ENCODE results near the gene REEP6. TPM values are rescaled to one million over a fixed set of nuclear protein-coding genes. Genes with fewer than 3 reads are reported as not detected.
"Not testable (repeated sequence)": the region's sequence is repeated elsewhere in the genome, so short reads cannot be mapped to it uniquely, and the experiment has no call there.

Gene REEP6
- polyA plus RNA-seq, 4 donors, result 12.5 to 24.8 (median 18.2) TPM

DNA sequence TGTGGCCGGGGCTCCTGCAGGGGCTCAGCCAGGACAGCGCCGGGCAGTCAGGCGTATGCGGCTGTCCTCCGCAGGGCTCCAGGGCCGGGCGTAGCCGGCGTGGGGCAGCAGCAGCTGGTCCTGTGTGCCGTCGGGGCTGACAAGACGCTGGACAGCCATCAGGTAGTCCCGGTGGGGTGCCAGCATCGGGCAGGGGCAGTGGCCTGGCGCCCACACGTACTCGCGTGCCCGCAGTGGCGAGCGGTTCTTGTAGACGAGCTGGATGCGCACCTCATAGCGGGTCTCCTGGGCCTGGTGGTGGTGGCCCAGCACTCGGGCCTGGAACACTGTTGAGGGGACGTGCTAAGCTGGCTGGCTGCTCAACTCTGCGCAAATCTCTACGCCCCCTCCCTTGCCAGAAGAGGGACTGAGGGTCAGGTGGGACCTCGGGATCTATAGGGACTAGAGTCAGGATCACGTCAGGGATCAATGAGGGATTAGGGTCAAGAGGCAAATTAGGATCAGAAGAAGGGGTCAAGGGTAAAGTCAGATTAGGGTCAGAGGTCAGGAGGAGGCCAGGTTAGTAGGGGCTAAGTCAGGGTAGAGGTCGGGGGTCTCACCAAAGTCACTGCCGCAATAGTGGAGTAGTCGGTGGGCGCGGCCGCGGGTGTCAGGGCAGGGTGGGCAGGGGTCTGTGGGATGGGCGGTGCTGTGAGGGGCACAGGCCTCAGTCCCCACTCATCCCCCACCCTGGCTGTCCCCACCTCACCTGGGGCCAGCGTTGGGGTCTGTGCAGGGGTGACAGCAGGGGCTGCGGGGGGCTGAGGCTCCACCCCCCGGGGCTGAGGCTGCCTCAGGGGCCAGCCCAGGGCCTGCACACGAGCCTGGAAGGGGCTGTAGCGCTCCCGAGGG lies 15.3 kb downstream of the REEP6 start:
- no peak for DNase-seq (ENCODE audit: low read depth in 4 of 4, low spot score in 2 of 4)

DNA sequence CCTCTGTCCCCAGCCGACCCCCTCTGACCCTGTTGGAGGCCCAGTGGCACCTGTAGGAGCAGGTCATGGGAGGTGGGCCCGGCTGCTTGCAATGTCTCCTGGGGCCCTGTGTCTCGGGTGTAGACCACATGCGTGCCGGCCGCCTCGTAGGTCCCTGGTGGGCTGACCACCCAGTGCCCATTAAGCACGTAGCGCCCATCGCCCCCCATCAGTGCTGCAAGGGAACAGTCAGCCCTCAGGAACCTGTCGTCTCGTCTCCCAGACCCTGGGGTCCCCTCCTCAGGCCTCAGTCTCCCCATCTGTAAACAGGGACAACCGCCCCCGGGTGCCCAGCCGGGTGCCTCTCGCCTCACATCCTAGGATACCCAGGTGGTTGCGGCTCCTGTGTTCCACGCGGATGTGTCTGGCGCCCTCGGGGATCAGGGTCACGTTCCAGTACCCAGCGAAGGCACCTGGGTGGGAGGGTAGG lies 16.2 kb downstream of the REEP6 start:
- no peak for DNase-seq (ENCODE audit: low read depth in 4 of 4, low spot score in 2 of 4)

GRCh38 chr19:1507763-1508506 lies 17.0 kb downstream of the REEP6 start:
- peak; percentile 85 to 90 (median 89) for DNase-seq (ENCODE audit: low read depth in 4 of 4, low spot score in 2 of 4)

GRCh38 chr19:1508507-1508856 lies 17.5 kb downstream of the REEP6 start:
- DNase-seq (ENCODE audit: low read depth in 4 of 4, low spot score in 2 of 4), result no peak

DNA sequence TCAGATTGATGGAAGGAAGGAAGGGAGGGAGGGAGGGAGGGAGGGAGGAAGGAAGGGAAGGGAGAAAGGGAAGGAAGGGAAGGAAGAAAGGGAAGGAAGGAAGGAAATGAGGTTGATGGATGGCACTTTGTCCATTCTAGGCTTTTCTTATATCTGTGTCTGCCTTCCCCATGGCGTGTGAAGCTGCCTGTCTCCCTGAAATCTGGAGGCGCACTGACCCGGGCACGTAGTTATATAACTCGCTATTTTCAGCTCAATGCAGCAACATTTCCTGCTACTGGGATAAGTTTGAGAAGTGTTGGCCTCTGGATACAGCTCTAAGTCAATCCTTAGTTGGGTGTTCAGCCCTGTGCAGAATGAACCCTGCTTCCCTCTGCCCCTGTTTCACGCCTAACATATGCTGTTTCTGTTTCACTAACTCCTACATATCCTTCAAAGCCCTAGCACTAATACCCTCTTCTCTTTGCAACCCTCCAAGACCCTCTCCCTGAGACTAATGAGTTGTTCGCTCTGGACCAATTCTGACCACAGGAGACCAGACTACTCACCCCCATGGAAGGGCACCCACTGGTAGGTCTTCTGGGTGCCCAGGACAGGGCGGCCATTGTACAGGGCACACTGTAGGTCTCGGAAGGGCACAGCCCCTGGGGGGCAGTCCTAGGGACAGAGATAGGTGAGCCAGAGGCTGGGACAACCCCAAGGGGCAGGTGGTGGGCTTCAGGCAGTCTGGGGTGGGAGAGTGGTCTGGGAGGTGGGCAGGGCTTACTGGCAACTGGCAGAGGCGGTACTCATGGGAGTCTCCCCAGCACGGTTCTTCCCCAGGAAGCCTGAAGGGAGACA lies 18.8 kb downstream of the REEP6 start:
- DNase-seq (ENCODE audit: low read depth in 4 of 4, low spot score in 2 of 4), result no peak

DNA sequence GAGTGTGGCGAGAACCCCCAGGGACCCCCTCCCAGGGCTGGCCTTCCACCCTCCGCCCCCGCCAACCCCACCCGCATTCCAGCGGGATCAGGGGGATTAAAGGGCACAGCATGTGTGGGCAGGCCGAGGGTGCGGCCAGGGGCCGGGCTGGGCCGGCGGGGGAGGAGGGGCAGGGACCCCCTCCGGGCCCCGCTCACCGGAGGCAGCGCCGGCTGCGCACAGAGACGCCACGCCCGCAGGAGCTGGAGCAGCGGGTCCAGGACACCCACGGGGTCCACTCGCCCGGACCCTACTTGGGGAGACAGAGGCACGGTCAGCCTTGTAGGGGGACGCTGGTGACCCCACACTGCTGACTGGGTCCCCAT lies 19.4 kb downstream of the REEP6 start:
- no peak for DNase-seq (ENCODE audit: low read depth in 4 of 4, low spot score in 2 of 4)

DNA sequence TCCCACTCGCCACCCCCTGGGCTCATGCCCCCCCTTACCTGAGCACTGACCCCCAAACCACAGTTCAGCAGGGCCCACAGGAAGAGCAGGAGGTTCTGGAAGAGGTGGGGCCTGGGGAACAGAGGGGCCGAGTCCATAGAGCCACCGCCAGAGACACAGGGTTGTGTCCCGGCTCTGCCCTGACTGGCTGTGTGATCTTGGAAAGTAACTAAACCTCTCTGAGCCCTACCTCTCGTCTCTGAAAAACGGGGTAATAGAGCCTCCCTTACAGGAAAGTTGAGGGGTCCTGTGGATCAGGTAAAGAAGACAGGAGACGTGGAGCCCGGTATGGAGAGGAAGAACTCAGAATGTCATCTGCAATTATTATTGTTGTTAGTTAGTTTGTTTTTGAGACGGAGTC lies 19.8 kb downstream of the REEP6 start:
- no peak for DNase-seq (ENCODE audit: low read depth in 4 of 4, low spot score in 2 of 4)

GRCh38 chr19:1511318-1512317 lies 20.6 kb downstream of the REEP6 start:
- DNase-seq (ENCODE audit: low read depth in 4 of 4, low spot score in 2 of 4), result no peak

GRCh38 chr19:1512671-1513498 lies 21.9 kb downstream of the REEP6 start, which contains the start of gene ADAMTSL5:
ADAMTSL5 (minus strand) TSS chr19:1513019; CDS start chr19:1510943, 2,076 bp downstream.
- DNase-seq (ENCODE audit: low read depth in 4 of 4, low spot score in 2 of 4), result no peak

DNA sequence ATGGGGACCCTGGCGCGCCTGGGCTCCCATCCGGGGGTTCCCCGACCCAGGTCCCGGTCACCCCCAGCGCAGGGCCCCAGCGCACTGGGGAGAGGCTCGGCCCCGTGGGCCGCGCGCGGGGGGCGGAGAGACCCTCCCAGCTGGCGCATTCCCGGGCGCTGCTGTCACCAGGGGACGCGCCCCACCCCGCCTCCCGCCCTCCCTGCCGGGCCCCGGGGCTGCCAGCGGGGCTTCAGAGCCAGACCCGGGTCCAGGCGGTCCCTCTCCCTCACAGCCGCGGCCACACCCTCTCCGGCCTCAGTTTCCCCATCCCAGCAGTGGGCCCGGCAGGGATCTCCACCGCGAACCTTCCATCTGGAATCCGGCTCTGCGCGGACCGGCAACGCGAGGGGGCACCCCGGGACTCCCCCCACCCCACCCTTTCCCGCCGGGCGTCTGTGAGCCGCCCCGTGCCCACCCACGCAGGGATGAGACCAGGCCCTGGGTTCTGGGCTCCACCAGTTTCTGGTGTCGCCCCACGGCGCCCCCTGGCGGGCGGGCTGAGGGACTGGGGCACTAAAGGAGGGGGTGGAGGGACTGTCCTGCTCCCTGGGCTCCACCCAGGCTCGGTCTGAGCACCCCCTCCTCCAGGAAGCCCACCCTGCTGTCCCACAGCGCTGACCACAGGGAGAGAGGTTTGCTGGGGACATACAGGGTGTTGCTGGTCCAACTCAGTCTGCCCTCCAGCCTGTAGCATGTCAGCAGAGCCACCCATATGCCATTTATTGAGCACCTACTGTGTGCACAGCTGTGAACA lies 22.7 kb downstream of the REEP6 start:
- DNase-seq (ENCODE audit: low read depth in 4 of 4, low spot score in 2 of 4), result no peak

GRCh38 chr19:1514295-1514661 lies 23.3 kb downstream of the REEP6 start:
- DNase-seq (ENCODE audit: low read depth in 4 of 4, low spot score in 2 of 4), result no peak

DNA sequence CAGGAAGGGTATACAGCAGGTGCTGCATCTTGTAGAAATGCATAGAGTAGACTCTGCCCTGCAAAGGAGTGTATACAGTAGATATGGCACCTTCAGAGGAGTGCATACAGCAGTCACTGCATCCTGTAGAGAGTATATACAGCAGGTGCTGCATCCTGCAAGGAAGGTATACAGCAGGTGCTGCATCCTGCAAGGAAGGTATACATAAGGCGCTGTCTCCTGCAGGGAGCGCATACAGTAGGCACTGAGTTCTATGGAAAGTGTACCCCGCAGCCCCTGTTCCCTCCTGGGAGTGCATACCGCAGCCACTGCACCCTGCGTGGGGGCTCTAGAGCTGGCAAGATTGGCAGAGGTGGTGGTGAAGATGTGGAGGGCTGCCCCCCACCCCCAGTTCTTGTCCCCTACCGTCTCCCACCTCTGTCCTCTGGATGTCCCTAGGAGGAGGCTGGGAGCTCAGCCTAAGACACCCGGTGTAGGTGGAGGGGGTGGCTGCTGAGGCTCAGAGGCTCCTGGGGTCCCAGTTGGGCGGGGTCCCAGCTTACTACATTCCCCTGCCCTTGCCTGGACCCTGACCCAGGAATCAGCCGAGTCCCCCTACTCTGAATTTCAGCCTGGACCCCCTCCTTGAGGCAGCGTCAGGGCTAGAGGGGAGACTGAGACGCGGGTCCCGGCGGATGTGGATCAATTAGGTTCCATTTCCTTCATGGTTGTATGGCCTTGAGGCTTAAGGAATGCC lies 24.2 kb downstream of the REEP6 start:
- DNase-seq (ENCODE audit: low read depth in 4 of 4, low spot score in 2 of 4), result no peak

DNA sequence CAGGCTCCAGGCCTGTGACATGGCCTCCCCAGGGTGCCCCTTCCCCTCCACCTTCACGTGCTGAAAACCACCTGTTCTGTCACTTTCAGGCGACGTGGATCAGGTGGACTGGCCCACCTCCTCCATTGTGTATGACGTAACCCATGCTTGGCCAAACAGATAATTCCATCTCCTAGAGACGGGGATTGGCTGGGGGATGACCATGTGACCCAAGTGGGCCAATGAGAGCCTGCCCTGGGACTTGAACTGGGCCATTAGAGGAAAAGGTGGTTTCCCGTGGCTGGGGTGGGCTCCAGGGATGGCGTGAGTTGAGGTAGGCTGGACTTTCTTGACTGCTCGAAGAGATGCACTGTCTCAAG lies 25.4 kb downstream of the REEP6 start:
- DNase-seq (ENCODE audit: low read depth in 4 of 4, low spot score in 2 of 4), result no peak

DNA sequence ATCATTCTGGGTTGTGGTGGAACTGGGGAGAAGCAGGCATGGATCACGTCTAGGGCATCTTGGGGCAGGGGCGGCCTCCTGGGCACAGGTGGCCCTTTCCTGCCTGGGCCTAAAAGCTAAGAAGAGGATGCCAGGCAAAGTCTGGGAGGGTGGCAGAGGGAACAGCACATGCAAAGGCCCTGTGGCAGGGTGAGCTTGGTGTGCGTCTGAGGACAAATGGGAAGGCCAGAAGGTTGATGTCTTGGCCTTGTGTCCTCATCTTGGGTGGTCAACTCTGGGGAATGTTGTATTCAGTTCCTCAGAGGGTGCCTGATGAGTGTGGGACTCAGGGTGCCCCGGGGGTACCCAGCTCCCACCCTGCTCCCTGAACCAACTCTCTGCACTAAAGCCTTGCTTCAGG lies 27.5 kb downstream of the REEP6 start:
- DNase-seq (ENCODE audit: low read depth in 4 of 4, low spot score in 2 of 4), result no peak

DNA sequence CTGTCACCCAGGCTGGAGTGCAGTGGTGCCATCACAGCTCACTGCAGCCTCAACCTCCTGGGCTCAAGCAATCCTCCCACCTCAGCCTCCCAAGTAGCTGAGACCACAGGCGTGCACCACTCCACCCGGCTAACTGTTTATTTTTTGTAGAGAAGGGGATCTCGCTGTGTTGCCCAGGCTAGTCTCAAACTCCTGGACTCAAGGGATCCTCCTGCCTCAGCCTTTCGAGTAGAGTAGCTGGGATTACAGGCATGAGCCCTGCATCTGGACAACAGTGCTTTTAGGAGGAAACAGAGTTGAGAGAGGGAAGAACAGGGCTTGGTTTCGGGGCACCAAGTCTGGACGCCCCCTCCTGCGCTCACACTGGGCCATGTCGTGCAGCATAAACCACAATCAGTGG lies 28.8 kb downstream of the REEP6 start:
- DNase-seq (ENCODE audit: low read depth in 4 of 4, low spot score in 2 of 4), result not testable (repeated sequence)

GRCh38 chr19:1520203-1520780 lies 29.3 kb downstream of the REEP6 start:
- no peak for DNase-seq (ENCODE audit: low read depth in 4 of 4, low spot score in 2 of 4)

DNA sequence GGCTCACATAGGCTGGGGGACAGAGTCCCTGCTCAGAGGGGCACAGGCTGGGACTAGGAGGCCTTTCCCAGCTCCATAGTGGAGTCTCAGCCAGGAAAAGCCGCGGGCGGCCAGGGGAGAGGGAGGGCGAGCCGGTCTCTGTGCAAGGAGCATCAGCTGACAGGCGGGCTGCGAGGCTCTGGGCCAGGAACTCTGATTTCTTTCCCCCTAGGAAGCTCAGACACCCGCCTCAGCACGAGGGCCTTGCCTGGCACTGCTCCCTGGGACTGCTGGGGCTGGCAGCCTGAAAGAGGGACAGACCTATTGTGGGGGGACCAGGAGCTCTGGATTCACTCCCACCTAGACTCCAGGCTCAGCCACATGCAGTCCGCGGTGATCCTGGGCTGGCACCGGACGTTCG lies 30.7 kb downstream of the REEP6 start:
- no peak for DNase-seq (ENCODE audit: low read depth in 4 of 4, low spot score in 2 of 4)
